MM.1S (cell line): ENCODE results near the gene PCMTD2.

Experiments
- CTCF ChIP-seq: fragments of 300-600 bp; sonication (generic); IDR thresholded peaks from 2 replicates; pipeline ENCODE4 v1.5.1; 2016; ENCODE audit warnings: antibody characterized with exemption, low read length, mixed read lengths
- EZH2phosphoT487 ChIP-seq: fragments of 300-600 bp; sonication (generic); IDR thresholded peaks from 2 replicates; pipeline ENCODE4 v1.6.1; 2018; ENCODE audit warnings: antibody characterized with exemption, low read length

- TF ChIP-seq CTCF, result no peak
- TF ChIP-seq EZH2phosphoT487, result no peak
Observed at GRCh38 chr20:64240243-64241015, 15.1 kb upstream of the PCMTD2 start.
